Endothelial cell of umbilical vein (primary cell): Measurements from ENCODE around the gene FAM83C.

Experiments
- CTCF ChIP-seq, 2 donors: IDR thresholded peaks; 1 replicate in 1 of 2; 2 replicates in 1 of 2; pipeline ENCODE4 v1.5.1; 2011; ENCODE audit warnings: low read length in 2 of 2, mild to moderate bottlenecking in 2 of 2, moderate library complexity in 2 of 2, control low read depth in 1 of 2, inconsistent platforms in 1 of 2, low read depth in 1 of 2; ENCODE audit not compliant: insufficient read depth in 1 of 2; ENCODE audit errors: extremely low read depth in 1 of 2
- EZH2 ChIP-seq: IDR thresholded peaks from 2 replicates; pipeline ENCODE4 v1.6.1; 2012; ENCODE audit warnings: borderline replicate concordance, low read depth, mild to moderate bottlenecking, moderate library complexity, low read length, inconsistent platforms; ENCODE audit not compliant: severe bottlenecking
- MYC ChIP-seq: IDR thresholded peaks from one replicate; pipeline ENCODE4 v1.6.1; 2011; ENCODE audit warnings: mild to moderate bottlenecking, low read depth, low read length

- TF ChIP-seq CTCF (IDR thresholded peaks at IDR 0.05; ENCODE audit: extremely low read depth in 1 of 2, insufficient read depth in 1 of 2, low read depth in 1 of 2, low read length in 2 of 2) (no peak), EZH2 (no peak), MYC (no peak)
Observed at GRCh38 chr20:35246723-35247122, 45.5 kb downstream of the FAM83C start.
